ENCODE data around the gene CDC14B.

CDC14B gene

DNA sequence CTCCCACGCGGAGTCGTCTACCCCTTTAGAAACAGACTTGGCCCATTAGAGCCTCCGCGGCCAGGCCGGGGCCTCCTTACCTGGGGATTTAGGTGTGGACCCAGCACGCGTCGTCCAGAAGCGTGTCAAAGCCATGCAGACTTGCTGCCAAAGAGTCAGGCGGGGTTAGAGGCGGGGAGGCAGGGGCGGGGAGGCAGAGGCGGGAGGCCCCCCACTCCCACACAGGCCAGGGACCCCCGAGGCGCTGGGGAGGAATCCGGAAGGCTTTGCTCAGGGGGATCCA is 122.6 kb downstream of the CDC14B start:
- H3K4me3 ChIP-seq (ENCODE audit: low read length): no peak overlapping the region
- no peak for DNase-seq (ENCODE audit: low read depth)
- no peaks in the 10 kb centered on the region for H3K27me3 ChIP-seq (replicated peaks; ENCODE audit: control insufficient read depth, insufficient read depth, low read length)
- peaks cover 8% of the 10 kb centered on the region for H3K36me3 ChIP-seq (ENCODE audit: control insufficient read depth, insufficient read depth, low read length, severe bottlenecking)
- peaks cover 29% of the 10 kb centered on the region for H3K4me1 ChIP-seq (ENCODE audit: control insufficient read depth, insufficient read depth, low read length)
- H3K9ac ChIP-seq (ENCODE audit: low read length): no peak overlapping the region
- H3K9me3 ChIP-seq (ENCODE audit: control insufficient read depth, low read length): no peaks in the 10 kb centered on the region

DNA sequence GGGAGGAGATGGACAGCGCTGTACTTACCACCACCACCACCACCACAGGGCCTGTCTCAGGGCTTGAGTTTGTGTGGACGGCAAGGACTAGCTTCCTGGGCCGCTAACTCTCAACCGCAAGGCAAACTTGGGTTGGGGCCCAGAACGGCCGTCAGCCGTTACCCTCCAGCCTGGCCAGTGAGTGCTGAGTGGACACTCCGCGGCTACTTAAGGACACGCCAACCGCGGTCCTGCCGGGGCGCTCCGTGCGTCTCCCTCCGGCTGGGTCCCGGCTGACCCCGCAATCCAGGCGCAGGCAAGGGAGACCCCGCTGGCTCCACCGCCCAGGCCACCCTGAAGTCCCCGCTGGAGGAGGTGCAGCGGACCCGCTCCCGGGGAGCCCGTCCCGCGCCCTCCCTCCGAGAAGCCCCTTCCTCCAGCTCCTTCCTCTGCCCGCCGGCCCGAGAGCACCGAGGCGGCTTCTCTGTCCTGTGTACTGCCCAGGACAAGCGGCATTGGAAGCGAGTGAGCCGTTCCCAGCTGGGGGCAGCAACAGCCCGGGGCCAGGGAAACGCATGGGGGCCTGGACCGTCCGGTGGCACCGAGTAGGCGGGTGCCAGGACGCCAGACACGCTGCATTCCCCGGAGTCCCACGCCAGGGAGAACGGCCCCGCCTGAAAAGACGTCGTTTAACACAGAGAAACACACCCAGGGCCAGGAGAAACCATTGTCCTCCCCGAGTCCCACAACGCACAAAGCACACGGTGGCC is 123.1 kb downstream of the CDC14B start:
- Histone ChIP-seq H3K9ac (ENCODE audit: low read length) (no peak overlapping the region), H3K4me1 (ENCODE audit: control insufficient read depth, insufficient read depth, low read length) (peaks cover 24% of the 10 kb centered on the region), H3K36me3 (ENCODE audit: control insufficient read depth, insufficient read depth, low read length, severe bottlenecking) (peaks cover 13% of the 10 kb centered on the region), H3K27me3 (replicated peaks; ENCODE audit: control insufficient read depth, insufficient read depth, low read length) (no peaks in the 10 kb centered on the region), H3K9me3 (ENCODE audit: control insufficient read depth, low read length) (no peaks in the 10 kb centered on the region), H3K4me3 (ENCODE audit: low read length) (no peak overlapping the region)
- DNase-seq (ENCODE audit: low read depth): no peak

- H3K9ac ChIP-seq (ENCODE audit: low read length): peak overlapping the region; percentile 43
These were observed 124.3 kb downstream of the CDC14B start for GRCh38 chr9:96495341-96495740.

GRCh38 chr9:96494215-96494800 is 125.3 kb downstream of the CDC14B start:
- H3K27me3 ChIP-seq (replicated peaks; ENCODE audit: control insufficient read depth, insufficient read depth, low read length): no peaks in the 10 kb centered on the region
- H3K9ac ChIP-seq (ENCODE audit: low read length): no peak overlapping the region
- H3K4me3 ChIP-seq (ENCODE audit: low read length): no peak overlapping the region
- H3K36me3 ChIP-seq (ENCODE audit: control insufficient read depth, insufficient read depth, low read length, severe bottlenecking): peaks cover 35% of the 10 kb centered on the region
- DNase-seq (ENCODE audit: low read depth): no peak
- H3K4me1 ChIP-seq (ENCODE audit: control insufficient read depth, insufficient read depth, low read length): peaks cover 17% of the 10 kb centered on the region
- no peaks in the 10 kb centered on the region for H3K9me3 ChIP-seq (ENCODE audit: control insufficient read depth, low read length)

More at GRCh38 chr9:96495341-96495740, 124.3 kb downstream of the CDC14B start:
- Histone ChIP-seq H3K4me1 (ENCODE audit: control insufficient read depth, insufficient read depth, low read length) (peaks cover 17% of the 10 kb centered on the region), H3K9me3 (ENCODE audit: control insufficient read depth, low read length) (no peaks in the 10 kb centered on the region), H3K27me3 (replicated peaks; ENCODE audit: control insufficient read depth, insufficient read depth, low read length) (no peaks in the 10 kb centered on the region), H3K36me3 (ENCODE audit: control insufficient read depth, insufficient read depth, low read length, severe bottlenecking) (peaks cover 25% of the 10 kb centered on the region), H3K4me3 (ENCODE audit: low read length) (no peak overlapping the region)
- DNase-seq (ENCODE audit: low read depth): peak; percentile 37

- H3K9ac ChIP-seq (ENCODE audit: low read length): no peak overlapping the region
- no peaks in the 10 kb centered on the region for H3K9me3 ChIP-seq (ENCODE audit: control insufficient read depth, low read length)
- H3K27me3 ChIP-seq (replicated peaks; ENCODE audit: control insufficient read depth, insufficient read depth, low read length): no peaks in the 10 kb centered on the region
- H3K4me3 ChIP-seq (ENCODE audit: low read length): no peak overlapping the region
- no peak for DNase-seq (ENCODE audit: low read depth)
- H3K4me1 ChIP-seq (ENCODE audit: control insufficient read depth, insufficient read depth, low read length): peaks cover 17% of the 10 kb centered on the region
- H3K36me3 ChIP-seq (ENCODE audit: control insufficient read depth, insufficient read depth, low read length, severe bottlenecking): peaks cover 41% of the 10 kb centered on the region
These were observed 125.9 kb downstream of the CDC14B start for GRCh38 chr9:96493757-96494156.

DNA sequence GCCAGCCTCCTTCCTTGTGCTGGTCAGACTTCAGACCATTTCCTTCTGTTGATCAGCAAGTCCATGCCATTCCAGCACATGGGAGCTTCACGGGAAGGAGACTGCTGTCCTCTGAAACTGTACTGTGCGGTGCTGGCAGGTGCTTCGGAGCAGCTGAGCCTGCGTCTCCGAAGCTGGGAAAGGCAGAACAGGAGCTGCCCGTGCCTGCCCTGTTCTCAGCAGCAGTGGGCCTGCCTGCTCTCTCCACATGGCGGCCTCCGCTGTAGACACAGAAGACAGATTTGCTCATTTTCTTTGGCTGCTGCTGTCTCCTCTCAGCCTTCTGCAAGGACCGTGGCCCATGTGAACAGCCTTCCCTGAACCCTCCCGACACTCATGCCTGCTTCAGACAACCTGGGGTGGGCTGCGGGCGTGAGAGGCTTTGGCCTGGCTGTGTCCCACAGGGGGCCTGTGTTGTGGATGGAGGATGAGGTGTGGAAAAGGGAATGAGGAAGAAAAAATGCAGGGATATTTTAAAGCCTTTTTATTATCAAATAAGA is 126.6 kb downstream of the CDC14B start:
- peaks cover 48% of the 10 kb centered on the region for H3K36me3 ChIP-seq (ENCODE audit: control insufficient read depth, insufficient read depth, low read length, severe bottlenecking)

GRCh38 chr9:96491880-96492525 is 127.6 kb downstream of the CDC14B start:
- no peaks in the 10 kb centered on the region for H3K9me3 ChIP-seq (ENCODE audit: control insufficient read depth, low read length)
- no peak overlapping the region for H3K4me3 ChIP-seq (ENCODE audit: low read length)
- H3K27me3 ChIP-seq (replicated peaks; ENCODE audit: control insufficient read depth, insufficient read depth, low read length): no peaks in the 10 kb centered on the region
- DNase-seq (ENCODE audit: low read depth): no peak
- H3K4me1 ChIP-seq (ENCODE audit: control insufficient read depth, insufficient read depth, low read length): peaks cover 29% of the 10 kb centered on the region
- H3K36me3 ChIP-seq (ENCODE audit: control insufficient read depth, insufficient read depth, low read length, severe bottlenecking): peaks cover 50% of the 10 kb centered on the region
- H3K9ac ChIP-seq (ENCODE audit: low read length): no peak overlapping the region

More for the DNA sequence above, 126.6 kb downstream of the CDC14B start:
- DNase-seq (ENCODE audit: low read depth): no peak
- Histone ChIP-seq H3K4me1 (ENCODE audit: control insufficient read depth, insufficient read depth, low read length) (peaks cover 18% of the 10 kb centered on the region), H3K27me3 (replicated peaks; ENCODE audit: control insufficient read depth, insufficient read depth, low read length) (no peaks in the 10 kb centered on the region), H3K9ac (ENCODE audit: low read length) (no peak overlapping the region), H3K9me3 (ENCODE audit: control insufficient read depth, low read length) (no peaks in the 10 kb centered on the region), H3K4me3 (ENCODE audit: low read length) (no peak overlapping the region)

DNA sequence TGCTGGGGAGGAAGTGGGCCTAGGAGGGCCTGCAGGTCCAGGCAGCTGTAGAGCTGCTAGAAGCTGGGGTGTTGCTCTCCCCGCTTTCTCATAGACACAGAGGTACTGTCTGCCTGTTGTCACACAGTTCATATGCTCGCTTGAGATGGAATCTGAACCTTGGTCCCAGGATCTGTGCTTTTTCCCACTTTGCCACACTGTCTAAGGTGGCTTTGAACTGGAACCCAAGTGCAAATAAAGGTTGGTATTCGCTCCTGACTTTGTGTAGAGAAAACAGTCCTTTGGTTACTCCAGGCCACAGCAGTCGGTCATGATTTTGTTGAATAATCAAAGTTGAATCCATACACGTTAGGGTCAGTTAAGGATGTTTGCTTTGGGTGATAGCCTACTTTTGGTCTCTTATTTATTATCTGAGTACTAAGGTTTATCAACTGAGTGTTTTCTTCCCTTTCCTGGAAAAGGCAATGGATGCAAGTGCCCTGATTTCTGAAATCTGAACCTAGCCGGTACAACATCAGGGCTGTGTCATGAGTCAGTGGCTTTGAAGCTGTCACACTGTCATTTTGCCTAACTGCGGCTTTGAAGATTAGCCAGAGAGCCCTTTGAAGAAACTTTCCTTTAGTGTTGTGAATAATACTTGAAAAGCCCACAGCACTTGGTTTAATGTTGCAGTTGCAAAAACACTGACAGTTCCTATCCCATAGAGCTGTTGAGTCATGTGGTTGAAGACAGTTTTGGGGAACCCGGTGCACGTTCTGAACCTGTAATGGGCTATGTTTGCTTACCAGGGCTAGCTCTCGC is 128.4 kb downstream of the CDC14B start:
- Histone ChIP-seq H3K9ac (ENCODE audit: low read length) (no peak overlapping the region), H3K4me1 (ENCODE audit: control insufficient read depth, insufficient read depth, low read length) (peaks cover 36% of the 10 kb centered on the region), H3K36me3 (ENCODE audit: control insufficient read depth, insufficient read depth, low read length, severe bottlenecking) (peaks cover 50% of the 10 kb centered on the region), H3K27me3 (replicated peaks; ENCODE audit: control insufficient read depth, insufficient read depth, low read length) (no peaks in the 10 kb centered on the region), H3K9me3 (ENCODE audit: control insufficient read depth, low read length) (no peaks in the 10 kb centered on the region), H3K4me3 (ENCODE audit: low read length) (no peak overlapping the region)
- no peak for DNase-seq (ENCODE audit: low read depth)

DNA sequence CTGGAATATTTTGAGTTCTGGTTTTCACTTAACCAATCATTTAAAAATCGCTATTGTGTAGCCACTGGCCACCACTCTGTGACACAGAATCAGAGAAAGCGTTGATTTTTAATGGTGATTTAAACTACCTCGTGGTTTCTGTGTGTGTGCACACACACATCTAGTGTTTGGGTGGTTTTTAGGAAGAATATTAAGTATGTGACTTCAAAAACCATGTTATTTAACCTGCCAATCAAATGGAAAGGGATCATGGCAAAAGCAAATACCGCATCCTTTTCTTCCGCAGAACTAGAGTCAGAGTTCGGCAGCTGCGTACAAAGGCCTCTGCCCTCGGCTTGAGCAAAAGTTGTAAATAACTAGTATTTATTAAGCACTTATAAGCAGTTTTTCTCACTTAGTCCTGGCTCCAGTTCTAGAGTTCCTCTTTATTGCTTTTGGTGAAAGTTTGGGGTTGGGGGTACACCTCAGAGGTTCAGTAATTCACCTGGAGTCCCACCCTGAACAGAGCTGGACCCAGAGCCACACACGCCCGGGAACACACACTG is 129.0 kb downstream of the CDC14B start:
- no peaks in the 10 kb centered on the region for H3K9me3 ChIP-seq (ENCODE audit: control insufficient read depth, low read length)
- no peak overlapping the region for H3K4me3 ChIP-seq (ENCODE audit: low read length)
- H3K4me1 ChIP-seq (ENCODE audit: control insufficient read depth, insufficient read depth, low read length): peaks cover 36% of the 10 kb centered on the region
- H3K9ac ChIP-seq (ENCODE audit: low read length): no peak overlapping the region
- no peaks in the 10 kb centered on the region for H3K27me3 ChIP-seq (replicated peaks; ENCODE audit: control insufficient read depth, insufficient read depth, low read length)
- DNase-seq (ENCODE audit: low read depth): no peak
- peaks cover 51% of the 10 kb centered on the region for H3K36me3 ChIP-seq (ENCODE audit: control insufficient read depth, insufficient read depth, low read length, severe bottlenecking)

DNA sequence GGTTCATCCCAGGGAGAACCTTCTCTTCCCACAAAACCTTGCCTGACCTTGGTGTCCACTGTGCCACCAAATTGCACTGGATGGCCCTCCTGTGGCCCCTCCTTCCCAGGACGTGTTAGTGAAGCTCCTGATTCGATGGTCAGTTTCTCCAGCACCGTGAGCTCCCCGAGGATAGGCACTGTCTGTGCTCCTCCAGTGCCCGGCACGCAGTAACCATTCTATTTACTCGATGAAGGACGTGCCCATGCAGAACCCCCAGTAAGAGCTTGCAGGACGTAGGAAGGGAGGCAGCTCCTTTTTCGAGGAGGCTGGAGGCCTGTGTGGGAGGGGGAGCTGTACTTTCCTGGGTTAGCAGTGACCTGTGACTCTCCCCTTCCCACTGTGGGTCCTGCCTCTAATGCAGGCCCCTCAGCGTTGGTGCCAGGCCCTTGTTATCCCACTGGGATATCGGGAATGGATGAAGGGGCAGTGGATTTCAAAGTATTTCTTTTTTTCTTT is 130.1 kb downstream of the CDC14B start:
- no peak overlapping the region for H3K4me3 ChIP-seq (ENCODE audit: low read length)
- no peak for DNase-seq (ENCODE audit: low read depth)
- H3K9ac ChIP-seq (ENCODE audit: low read length): no peak overlapping the region
- H3K9me3 ChIP-seq (ENCODE audit: control insufficient read depth, low read length): no peaks in the 10 kb centered on the region
- H3K4me1 ChIP-seq (ENCODE audit: control insufficient read depth, insufficient read depth, low read length): peaks cover 34% of the 10 kb centered on the region
- no peaks in the 10 kb centered on the region for H3K27me3 ChIP-seq (replicated peaks; ENCODE audit: control insufficient read depth, insufficient read depth, low read length)
- H3K36me3 ChIP-seq (ENCODE audit: control insufficient read depth, insufficient read depth, low read length, severe bottlenecking): peaks cover 59% of the 10 kb centered on the region

All from adipocyte (in vitro differentiated cells).